ENCODE data around the gene FCGR3B. TPM values are rescaled to one million over a fixed set of nuclear protein-coding genes. Genes with fewer than 3 reads are reported as not detected.
A peak's percentile ranks its signal among the peaks of the same experiment; 100 is the strongest.
"Not testable (repeated sequence)": the region's sequence is repeated elsewhere in the genome, so short reads cannot be mapped to it uniquely, and the experiment has no call there.

The FCGR3B gene
- total and polyA plus RNA-seq, 8 donors = 0.15 to 5.2 (median 0.30) TPM

GRCh38 chr1:161642697-161643096 lies 11.7 kb upstream of the FCGR3B start:
- H3K4me1 ChIP-seq; DNase-seq; H3K9me3 ChIP-seq; FAIRE-seq; H3K27ac ChIP-seq; H3K4me3 ChIP-seq; H3K36me3 ChIP-seq; H3K27me3 ChIP-seq; intact Hi-C loops (cut with DNase I): not testable (repeated sequence)
- peak in 2 of 4 donors; percentile 67 to 82 for ATAC-seq
- 100% methylated on average over 1 of the region's 1 CpG; no CpG with 5 or more reads in 1 of the 2 donors for WGBS, 2 donors

- FAIRE-seq; H3K27me3 ChIP-seq; H3K4me3 ChIP-seq; H3K4me1 ChIP-seq; H3K9me3 ChIP-seq; ATAC-seq; intact Hi-C loops (cut with DNase I); H3K36me3 ChIP-seq; H3K27ac ChIP-seq; DNase-seq: not testable (repeated sequence)
- WGBS, 2 donors = 43 to 49% methylated on average over 2 of the region's 2 CpGs
These were observed 8.2 kb upstream of the FCGR3B start for GRCh38 chr1:161639203-161639602.

- 23 to 69% methylated on average over 1 to 4 of the region's 6 CpGs for WGBS, 2 donors
- H3K4me1 ChIP-seq; H3K36me3 ChIP-seq; H3K9me3 ChIP-seq; H3K27ac ChIP-seq; H3K27me3 ChIP-seq; intact Hi-C loops (cut with DNase I); FAIRE-seq; DNase-seq; ATAC-seq; H3K4me3 ChIP-seq: not testable (repeated sequence)
These were observed 7.4 kb upstream of the FCGR3B start for GRCh38 chr1:161638251-161638993.

GRCh38 chr1:161636976-161637375 lies 6.0 kb upstream of the FCGR3B start:
- ATAC-seq; H3K27ac ChIP-seq; intact Hi-C loops (cut with DNase I); H3K27me3 ChIP-seq; H3K4me3 ChIP-seq; H3K9me3 ChIP-seq; FAIRE-seq; H3K4me1 ChIP-seq; DNase-seq; H3K36me3 ChIP-seq: not testable (repeated sequence)
- 79 to 84% methylated on average over 3 of the region's 3 CpGs for WGBS, 2 donors

- intact Hi-C loops (cut with DNase I); FAIRE-seq; H3K9me3 ChIP-seq; H3K36me3 ChIP-seq; DNase-seq; H3K27ac ChIP-seq; H3K27me3 ChIP-seq; H3K4me3 ChIP-seq; H3K4me1 ChIP-seq: not testable (repeated sequence)
- peak in 2 of 4 donors; percentile 45 to 66 for ATAC-seq
- WGBS, 2 donors = no CpG with 5 or more reads among the region's 1 CpG
These were observed 5.3 kb upstream of the FCGR3B start for GRCh38 chr1:161636189-161636782.

GRCh38 chr1:161634993-161635392 lies 4.0 kb upstream of the FCGR3B start:
- ATAC-seq; H3K9me3 ChIP-seq; H3K4me3 ChIP-seq; FAIRE-seq; H3K27me3 ChIP-seq; H3K36me3 ChIP-seq; DNase-seq; intact Hi-C loops (cut with DNase I); H3K4me1 ChIP-seq; H3K27ac ChIP-seq: not testable (repeated sequence)
- WGBS, 2 donors = 70 to 83% methylated on average over 1 of the region's 2 CpGs

GRCh38 chr1:161630128-161630742 lies 741 bp downstream of the FCGR3B start:
- 88 to 94% methylated on average over 1 of the region's 2 CpGs for WGBS, 2 donors
- H3K9me3 ChIP-seq; H3K27me3 ChIP-seq; H3K36me3 ChIP-seq; H3K4me1 ChIP-seq; DNase-seq; H3K4me3 ChIP-seq; H3K27ac ChIP-seq; intact Hi-C loops (cut with DNase I); FAIRE-seq: not testable (repeated sequence)
- peak in 1 of 4 donors; percentile 40 for ATAC-seq

- ATAC-seq = peak in 1 of 4 donors; percentile 46
- H3K4me1 ChIP-seq; intact Hi-C loops (cut with DNase I); FAIRE-seq; DNase-seq; H3K27me3 ChIP-seq; H3K9me3 ChIP-seq; H3K4me3 ChIP-seq; H3K27ac ChIP-seq; H3K36me3 ChIP-seq: not testable (repeated sequence)
- WGBS, 2 donors = 75 to 81% methylated on average over 9 of the region's 10 CpGs
These were observed 4.4 kb downstream of the FCGR3B start for GRCh38 chr1:161626445-161627146.

- not testable (repeated sequence) for FAIRE-seq, ATAC-seq
- WGBS, 2 donors = 83 to 93% methylated on average over 1 of the region's 1 CpG
These were observed 6.4 kb downstream of the FCGR3B start for GRCh38 chr1:161624605-161625004.

GRCh38 chr1:161623401-161624051 lies 7.5 kb downstream of the FCGR3B start:
- not testable (repeated sequence) for FAIRE-seq

More at GRCh38 chr1:161624605-161625004, 6.4 kb downstream of the FCGR3B start:
- H3K36me3 ChIP-seq; H3K4me1 ChIP-seq; H3K27me3 ChIP-seq; intact Hi-C loops (cut with DNase I); DNase-seq; H3K27ac ChIP-seq; H3K9me3 ChIP-seq; H3K4me3 ChIP-seq: not testable (repeated sequence)

GRCh38 chr1:161622054-161622453 lies 8.9 kb downstream of the FCGR3B start:
- peak in 3 of 4 donors; percentile 38 to 55 (median 39) for ATAC-seq
- H3K36me3 ChIP-seq; H3K4me1 ChIP-seq; H3K27ac ChIP-seq; DNase-seq; intact Hi-C loops (cut with DNase I); H3K4me3 ChIP-seq; H3K9me3 ChIP-seq; H3K27me3 ChIP-seq; FAIRE-seq: not testable (repeated sequence)
- 52 to 58% methylated on average over 8 of the region's 8 CpGs for WGBS, 2 donors

More at GRCh38 chr1:161623401-161624051, 7.5 kb downstream of the FCGR3B start:
- ATAC-seq; H3K9me3 ChIP-seq; intact Hi-C loops (cut with DNase I); DNase-seq; H3K4me1 ChIP-seq; H3K27me3 ChIP-seq; H3K36me3 ChIP-seq; H3K4me3 ChIP-seq; H3K27ac ChIP-seq: not testable (repeated sequence)
- 62 to 64% methylated on average over 5 of the region's 6 CpGs for WGBS, 2 donors

Measured in pancreas (tissue), 10 donors.